EH (cell line): ENCODE measurements around the gene ARL8B.
"Not testable (repeated sequence)": the region's sequence is repeated elsewhere in the genome, so short reads cannot be mapped to it uniquely, and the experiment has no call there.

ENCODE experiments used
- DNase-seq: peaks from one replicate; pipeline ENCODE4 v3.0.0-alpha.2; 2015; ENCODE audit warnings: low read depth

Gene ARL8B

DNA sequence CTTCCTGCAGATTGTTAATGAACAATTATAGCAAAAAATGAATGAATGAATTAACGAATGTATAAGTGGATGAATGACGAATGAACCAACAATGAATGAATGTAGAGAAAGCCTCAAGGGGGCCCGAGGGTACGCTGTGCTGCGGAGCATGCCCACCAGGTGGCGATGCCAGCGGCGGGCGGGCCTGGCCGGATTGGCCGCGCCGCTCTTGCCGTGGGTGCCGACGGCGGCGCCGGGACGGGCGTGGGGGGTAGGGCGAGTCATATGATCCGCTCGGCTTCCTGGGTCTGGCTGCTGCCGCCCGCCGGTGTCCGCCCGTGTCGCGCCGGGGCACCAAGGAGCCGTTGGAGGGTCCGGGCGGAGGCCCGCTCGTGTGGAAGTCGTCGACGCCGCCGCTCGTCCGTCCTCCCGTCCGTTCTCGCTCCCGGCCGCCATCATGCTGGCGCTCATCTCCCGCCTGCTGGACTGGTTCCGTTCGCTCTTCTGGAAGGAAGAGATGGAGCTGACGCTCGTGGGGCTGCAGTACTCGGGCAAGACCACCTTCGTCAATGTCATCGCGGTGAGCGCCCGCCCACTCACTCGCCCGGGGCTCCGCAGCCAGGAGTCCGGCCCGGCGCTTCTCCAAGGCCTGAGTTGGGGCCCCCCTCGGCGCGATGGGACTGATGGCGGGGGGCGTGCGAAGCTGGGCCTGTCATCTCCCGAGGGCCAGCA lies at the start of gene ARL8B:
Gene ARL8B, plus strand, starts transcription at position 263 of the 711 bp plus-strand sequence. Its CDS starts 174 bp downstream, at position 437.
- peak; percentile 88 for DNase-seq

DNA sequence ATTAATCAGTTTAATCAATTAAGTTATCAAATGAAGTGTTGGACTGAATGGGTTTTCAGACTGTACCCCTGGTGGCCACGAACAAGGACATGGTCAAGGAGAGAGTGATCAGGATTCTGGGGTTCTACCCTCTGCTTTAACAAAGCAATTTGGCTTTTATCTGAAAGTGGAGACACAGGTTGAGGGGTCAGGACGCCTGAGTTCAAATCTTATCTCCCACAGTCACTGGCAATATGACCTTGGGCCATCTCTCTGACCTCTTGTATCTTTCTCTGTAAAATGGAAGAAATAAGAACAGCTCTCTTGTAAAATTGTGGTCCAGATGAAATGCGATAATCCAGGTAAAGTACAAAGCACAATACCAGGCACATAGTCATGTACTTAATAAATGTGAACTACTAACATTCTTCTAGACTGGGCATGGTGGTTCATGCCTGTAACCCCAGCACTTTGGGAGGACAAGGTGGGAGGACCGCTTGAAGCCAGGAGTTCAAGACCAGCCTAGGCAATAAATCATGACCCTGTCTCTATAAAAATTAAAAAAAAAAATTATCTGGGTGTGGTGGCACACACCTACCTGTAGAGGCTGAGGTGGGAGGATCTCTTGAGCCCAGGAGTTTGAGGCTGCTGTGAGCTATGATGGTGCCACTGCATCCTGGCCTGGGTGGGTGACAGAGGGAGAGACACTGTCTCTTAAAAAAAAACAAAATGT lies 48.6 kb upstream of the ARL8B start:
- DNase-seq: no peak

DNA sequence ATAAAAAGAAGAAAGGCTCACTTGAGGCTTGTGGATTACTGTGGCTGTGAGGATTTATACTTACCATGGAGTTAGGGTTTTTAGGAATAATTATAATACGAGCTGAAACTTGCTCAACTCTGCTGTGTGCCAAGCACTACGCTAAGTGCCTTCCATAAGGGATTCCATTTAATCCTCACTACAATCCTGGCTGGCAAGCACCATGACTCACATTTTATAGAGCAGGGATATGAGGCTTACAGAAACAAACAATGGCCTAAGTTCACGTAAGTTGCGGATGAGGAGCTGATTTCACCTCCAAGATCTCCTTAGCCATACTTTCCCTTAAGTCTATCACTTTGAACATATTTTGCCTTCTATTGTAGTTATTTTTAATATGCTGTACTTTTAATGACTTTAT lies 43.9 kb upstream of the ARL8B start:
- peak; percentile 50 for DNase-seq

DNA sequence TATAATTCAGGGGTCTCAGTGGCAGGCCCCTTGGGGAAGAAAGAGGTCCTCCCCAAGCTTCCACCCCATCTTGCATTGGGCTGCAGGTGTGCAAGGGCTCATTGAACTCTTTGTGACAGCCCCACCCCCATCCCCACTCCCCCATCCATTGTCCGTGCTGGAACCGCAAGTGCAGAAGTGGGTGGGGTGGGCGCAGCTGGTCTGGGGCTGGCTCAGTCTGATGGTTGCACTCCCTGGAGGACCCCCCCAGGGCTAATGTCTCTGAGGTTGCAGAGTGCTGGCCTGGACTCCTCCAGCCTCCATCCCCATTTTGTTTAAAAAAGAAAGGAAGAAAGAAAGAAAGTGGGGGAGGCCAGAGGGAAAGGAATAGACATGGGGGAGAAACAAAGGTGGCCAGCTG lies 42.3 kb upstream of the ARL8B start:
- DNase-seq: no peak

DNA sequence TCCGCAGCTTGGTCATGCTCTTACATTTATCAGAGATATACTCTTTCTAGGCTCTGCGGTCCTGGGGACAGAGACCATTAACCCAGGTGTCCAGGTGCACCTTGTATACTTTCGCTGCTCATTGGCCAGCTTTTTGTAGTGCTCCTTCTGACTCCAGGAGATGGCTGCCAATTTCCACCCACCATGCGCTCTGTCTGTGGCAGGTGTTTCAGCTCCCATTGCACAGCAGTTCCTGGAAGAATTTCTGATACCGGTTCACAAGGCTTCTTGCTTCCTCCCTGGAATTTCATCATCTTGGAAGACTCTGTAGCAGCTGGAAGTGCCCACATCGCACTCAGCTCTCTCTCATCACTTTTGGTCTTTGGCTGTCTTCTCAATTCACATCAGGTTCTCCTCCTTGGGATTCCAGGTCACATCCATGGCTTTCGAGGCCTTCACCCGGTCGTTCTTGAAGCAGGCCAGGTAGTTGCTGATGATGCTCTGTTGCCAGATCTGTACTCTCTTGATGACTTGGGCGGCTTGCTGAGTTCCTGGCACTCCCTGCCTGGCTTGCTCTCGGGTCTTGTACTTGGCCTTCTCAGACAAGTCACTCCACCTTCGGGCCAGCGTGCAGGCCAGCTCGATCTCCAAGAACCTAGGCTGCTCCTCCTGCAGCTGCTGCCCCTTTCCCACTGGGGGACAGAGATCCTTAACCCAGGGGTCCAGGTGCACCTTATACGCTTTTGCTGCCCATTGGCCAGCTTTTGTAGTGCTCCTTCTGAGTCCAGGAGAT lies 41.1 kb upstream of the ARL8B start:
- no peak for DNase-seq

DNA sequence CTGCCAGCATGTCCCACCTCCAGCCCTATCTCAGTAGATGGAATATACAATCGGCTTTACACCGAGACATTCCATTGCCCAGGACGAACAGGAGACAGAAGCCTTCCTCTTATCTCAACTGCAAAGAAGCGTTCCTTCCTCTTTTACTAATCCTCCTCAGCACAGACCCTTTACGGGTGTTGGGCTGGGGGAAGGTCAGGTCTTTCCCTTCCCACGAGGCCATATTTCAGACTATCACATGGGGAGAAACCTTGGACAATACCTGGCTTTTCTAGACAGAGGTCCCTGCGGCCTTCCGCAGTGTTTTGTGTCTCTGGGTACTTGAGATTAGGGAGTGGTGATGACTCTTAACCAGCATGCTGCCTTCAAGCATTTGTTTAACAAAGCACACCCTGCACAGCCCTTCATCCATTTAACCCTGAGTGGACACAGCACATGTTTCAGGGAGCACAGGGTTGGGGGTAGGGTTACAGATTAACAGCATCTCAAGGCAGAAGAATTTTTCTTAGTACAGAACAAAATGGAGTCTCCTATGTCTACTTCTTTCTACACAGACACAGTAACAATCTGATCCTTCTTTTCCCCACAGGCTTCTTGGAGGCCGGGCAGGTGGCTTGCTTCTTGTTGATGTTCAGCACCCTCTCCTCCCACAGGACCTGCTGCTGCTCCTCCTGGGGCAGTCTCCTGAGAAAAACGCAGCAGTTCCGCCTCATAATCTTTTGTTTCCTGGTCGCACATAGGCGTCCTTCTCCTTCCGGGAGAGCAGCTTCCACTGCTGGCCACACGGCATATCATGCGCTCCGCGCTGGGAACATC lies 39.9 kb upstream of the ARL8B start:
- not testable (repeated sequence) for DNase-seq

DNA sequence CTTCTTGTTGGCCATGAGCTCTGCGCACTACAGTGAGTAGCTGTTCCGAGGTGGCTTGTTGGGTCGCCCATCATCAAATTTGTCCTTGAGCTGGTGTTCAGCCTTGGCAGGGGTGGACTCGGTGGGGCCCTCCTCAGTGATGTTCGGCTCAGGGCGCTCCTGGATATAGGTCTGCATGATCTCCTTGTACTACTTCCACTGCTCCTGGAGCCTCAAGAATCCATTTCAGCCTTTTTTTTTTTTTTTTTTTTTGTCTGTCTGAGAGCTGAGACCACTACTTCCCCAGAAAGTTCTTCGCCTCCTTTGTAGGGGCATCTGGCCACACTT lies 39.3 kb upstream of the ARL8B start:
- DNase-seq: no peak

DNA sequence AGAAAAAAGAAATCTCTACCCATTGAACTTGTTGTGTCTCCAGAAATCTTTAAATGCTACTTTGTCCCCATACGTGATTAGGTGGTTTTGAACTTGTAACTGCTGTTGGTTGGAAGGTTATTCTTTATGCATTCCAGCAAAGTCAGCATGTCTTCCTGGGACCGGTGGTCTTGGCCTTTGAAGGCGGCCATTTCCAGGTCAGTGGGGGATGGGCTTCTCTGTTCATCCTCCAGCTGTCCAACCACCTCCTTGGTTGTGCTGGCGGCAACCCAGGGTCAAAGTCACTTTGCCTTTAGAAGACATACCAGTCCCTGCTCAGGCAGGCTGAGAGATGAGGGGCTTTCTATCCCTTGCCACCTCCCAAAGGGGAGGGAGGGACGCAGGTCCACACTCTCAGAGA lies 37.9 kb upstream of the ARL8B start:
- DNase-seq: no peak

DNA sequence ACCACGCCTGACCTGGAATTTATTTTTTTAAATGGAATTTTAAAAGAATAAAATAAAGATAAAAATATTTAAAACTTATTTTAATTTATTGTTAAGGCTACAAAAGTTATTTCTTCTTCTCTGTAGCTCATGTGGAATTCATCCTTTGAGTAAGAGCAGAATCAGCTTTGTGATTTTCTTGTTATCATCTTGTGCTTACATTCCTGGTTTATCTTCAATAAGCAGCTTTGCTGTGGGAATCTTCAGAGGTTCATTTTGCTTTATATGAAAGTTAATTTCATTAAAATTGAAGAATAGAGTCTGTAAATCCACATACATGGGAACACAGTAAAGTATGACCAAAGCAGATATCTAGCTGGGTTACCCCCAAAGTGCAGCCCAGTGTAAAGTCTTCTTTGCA lies 35.4 kb upstream of the ARL8B start:
- DNase-seq: no peak

DNA sequence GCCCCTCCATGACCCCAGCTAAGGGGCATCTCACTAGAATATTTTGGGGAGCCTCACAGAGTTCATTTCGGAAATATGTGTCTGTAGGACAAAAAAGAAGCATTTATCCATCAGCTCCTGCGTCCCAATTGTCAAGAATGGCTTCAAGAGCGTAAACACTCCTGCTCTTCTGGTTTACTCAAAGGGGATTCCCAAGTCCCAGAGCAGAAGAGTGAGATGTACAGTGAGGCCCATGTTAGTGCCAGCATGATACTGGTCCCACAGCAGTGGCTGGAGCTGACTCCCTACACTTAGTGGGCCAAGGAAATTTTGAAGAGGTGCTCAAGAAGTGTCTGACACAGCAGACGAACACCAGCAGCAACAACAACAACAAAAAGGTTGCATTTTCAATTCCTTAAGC lies 34.9 kb upstream of the ARL8B start:
- no peak for DNase-seq

DNA sequence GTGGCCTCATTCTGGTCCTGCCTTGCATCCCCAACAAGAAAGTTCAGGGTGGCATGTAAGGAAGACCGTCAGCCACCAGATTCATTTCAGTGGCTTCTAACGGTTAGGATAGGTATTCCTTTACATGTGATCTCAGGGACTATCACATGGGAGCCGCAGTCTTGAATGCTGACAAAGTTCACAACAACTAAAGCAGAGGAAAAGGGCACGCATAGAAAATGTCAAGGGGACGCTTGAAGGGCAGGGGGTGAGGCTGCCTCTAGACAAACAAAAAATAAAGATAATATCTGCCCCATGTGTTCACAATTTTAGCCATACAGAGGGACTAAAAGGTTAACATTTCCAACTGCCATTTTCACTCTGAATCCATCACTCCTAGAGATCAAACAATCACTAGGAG lies 31.9 kb upstream of the ARL8B start:
- DNase-seq: no peak

DNA sequence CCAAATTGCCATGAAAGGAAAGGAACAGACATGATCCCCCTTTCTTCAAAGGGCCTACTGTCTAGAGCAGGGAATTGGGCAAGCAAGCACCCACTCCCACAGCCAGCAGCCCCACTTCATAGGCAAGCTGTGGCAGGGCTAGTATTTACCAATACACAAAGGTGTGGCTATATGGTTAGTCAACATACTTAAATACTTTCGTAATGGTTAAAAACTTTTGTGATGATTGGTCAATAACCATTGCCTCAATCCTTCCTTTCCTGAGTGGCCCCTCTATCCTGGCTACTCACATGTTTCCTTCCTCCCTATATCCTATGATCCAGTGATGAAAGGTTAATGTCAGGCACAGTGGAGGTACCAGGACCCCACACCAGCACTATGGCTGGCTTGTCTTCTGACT lies 30.1 kb upstream of the ARL8B start:
- DNase-seq: no peak

DNA sequence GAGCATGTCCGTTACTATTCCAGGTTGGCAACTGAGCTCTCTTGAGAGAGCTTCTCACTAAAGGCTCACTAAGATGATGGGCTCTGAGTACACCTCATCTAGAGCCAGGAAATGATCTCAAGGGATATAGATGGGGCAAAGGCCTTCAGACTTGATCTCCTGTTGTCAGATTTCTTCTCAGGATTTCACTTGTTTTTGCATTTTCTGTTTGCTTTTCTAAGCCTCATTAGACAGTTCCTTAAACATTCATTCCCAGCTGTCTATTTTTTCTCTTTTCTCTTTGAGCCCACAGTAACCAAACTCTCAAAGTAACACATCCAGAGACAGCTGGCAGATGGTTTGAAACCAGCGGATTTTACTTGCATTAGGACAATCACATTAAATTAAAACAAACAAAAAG lies 28.4 kb upstream of the ARL8B start:
- no peak for DNase-seq

DNA sequence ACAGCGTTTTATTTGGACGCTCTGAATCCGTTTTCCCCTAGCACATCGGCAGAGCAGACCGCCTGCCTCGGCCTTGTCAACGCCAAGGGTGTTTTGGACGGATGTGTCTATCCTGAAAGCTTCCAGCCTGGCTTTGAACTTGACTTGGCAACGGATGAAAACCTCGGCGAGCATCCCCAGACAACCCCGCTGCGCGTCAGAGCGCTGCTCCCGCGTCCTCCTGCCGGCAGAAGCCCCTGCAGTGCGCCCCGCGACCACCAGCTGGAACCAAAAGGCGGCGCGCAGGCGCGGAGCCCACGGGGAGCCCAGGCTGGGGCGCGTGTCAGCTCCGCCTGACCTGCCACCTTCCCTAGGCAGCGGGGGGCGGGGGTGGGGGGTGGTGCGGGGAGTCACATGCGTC lies 26.2 kb upstream of the ARL8B start:
- DNase-seq: peak; percentile 19

DNA sequence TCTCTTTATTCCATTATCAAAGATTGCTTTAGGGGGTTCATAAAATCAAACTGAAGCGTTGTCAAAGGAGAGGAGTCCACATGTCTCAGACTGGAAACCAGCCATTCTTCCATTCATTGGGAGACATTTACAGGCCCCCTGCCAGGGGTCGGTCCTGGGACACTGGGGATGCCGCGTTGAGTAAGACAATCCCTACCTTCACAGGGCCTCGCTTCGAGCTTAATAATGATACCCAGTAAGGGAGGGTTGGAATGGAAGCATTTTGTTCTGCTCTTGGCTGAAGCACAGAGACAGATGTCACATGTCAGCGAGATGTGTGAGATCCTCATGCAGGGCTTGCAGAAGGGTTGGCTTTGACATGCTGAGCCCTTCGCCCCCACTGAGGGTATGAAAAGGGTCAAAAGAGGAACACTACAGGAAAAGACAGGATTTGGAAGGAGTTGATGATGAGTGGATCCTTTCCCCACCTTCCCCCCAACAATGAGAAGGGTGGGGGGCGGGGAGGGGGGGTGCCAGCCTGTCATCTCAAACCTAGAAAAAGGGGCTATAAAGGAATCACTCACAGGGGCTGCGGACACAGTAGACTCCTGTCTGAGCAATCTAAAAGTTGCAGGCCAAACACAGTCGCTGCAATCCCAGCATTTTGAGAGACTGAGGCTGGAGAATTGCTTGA lies 25.6 kb upstream of the ARL8B start:
- DNase-seq: no peak

DNA sequence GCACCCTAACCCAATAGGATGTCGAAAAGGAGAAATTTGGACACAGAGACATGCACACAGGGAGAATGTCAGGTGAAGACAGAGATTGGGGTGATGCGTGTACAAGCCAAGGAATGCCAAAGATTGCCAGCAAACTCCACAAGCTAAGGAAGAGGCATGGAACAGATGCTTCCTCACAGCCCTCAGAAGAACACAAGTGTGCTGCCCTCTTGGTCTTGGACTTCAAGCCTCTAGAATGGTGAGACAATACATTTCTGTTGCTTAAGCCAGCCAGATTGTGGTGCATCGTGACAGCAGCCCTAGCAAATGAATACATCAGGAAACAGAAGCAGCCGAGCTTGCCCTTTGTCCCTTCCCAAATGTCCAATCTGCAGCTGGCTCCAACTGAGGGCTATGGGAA lies 23.7 kb upstream of the ARL8B start:
- DNase-seq: no peak

DNA sequence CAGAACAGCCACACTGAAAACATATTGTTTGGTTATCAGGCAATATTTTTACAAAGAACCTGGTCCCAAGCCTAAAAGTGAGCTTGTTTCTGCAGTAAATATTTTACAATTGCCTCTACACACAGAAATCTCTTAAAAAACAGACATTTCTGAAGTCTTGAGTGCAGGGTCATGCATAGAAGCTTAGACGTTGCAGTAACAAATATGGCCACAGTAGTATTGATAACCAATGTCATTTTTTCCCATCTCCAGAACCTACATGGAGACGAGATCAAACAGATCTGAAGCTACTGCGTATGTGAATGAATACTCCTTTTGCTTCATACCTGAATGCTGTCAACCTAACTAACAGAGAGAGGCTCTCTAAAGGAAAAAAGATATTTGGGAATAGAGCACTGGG lies 19.6 kb upstream of the ARL8B start:
- DNase-seq: no peak

DNA sequence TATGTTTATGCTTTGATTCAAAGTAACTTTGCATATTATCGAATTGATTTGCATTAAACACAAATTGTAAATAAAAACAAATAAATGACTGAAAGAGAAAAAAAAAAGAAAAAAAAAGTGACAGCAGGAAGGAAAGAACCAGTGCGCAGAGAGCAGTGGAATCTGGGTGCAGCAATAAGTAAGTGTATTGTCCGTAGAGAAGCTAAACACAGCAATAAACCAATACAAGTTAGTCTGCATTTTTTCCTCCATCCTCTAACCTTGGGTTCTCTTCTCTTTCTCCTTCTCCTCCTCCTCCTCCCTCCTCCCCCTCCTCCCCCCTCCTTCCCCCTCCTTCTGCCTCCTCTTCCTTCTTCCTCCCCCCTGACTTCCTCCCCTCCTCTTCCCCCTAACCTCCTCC lies 18.3 kb upstream of the ARL8B start:
- DNase-seq: no peak

DNA sequence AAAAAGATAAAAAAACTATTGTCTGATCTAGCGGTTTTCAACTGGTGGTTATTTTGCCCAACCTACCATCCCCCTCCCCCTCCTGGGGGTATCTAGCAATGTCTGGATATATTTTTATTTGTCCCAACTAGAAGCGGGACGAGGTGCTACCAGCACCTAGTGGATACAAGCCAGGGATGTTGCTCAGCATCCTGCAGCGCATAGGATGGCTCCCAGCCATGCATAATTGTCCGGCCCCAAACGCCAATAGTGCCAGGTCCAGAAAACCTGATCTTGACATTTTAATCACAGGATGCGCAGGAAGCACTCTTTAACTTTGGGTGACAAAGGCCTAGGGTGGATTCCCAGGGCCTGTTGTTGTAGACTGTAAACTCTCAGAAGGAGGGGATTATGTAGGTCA lies 17.0 kb upstream of the ARL8B start:
- no peak for DNase-seq

DNA sequence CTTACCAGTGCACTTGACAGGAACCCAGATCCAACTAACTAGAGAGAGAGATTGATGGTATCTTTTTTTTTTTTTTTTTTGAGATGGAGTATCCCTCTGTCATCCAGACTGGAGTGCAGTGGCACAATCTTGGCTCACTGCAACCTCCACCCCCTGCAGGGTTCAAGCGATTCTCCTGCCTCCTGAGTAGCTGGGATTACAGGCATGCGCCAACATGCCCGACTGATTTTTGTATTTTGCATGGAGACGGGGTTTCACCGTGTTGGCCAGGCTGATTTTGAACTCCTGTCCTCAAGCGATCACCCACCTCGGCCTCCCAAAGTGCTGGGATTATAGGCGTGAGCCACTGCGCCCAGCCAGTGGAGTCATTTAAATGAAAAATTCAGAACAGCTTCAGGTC lies 15.7 kb upstream of the ARL8B start:
- not testable (repeated sequence) for DNase-seq

DNA sequence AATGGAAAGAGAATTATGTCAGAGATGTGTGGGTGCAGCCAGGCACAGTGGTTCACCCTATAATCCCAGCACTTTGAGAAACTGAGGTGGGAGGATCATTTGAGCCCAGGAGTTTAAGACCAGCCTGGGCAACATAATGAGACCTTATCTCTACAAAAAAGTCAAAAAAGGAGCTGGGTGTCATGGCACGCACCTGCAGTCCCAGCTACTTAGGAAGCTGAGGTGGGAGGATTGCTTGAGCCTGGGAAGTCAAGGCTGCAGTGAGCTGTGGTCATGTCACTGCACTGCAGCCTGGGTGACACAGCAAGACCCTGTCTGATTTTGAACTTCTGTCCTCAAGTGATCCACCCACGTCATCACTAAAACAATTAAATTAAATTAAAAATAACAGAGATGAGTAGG lies 15.2 kb upstream of the ARL8B start:
- DNase-seq: not testable (repeated sequence)

DNA sequence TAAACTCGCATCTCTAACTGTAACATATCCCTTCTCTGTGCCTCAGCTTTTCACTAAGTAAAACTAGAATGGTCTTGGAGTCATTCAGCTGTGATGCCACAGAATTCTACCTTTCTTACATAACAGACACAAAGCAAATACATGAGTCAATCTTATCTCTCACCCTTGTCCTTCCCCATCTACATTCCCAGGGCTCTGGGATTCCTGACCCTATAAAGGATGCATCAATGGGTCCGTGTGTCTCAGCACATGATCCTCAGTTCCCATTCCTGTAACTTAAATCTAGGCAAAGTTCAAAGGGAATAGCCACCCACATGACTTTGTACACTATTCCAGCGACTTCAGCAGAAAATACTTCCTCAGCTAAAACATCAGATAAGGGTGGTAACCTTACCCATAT lies 11.8 kb upstream of the ARL8B start:
- DNase-seq: no peak
